HL-60 (cell line): ENCODE data around the gene MMP15.

Experiments
- POLR2AphosphoS5 ChIP-seq: IDR thresholded peaks from 2 replicates; pipeline ENCODE4 v1.6.1; 2012; ENCODE audit warnings: low read depth
- TF ChIP-seq, protein P1 (sequence below): IDR thresholded peaks from one replicate; pipeline ENCODE4 v1.5.1; 2011; ENCODE audit warnings: low read length, control low read depth, inconsistent platforms; ENCODE audit not compliant: insufficient read depth
- TF ChIP-seq, protein P2 (sequence below): IDR thresholded peaks from 2 replicates; pipeline ENCODE4 v1.6.1; 2012; ENCODE audit warnings: low read depth; ENCODE audit not compliant: insufficient replicate concordance

DNA sequence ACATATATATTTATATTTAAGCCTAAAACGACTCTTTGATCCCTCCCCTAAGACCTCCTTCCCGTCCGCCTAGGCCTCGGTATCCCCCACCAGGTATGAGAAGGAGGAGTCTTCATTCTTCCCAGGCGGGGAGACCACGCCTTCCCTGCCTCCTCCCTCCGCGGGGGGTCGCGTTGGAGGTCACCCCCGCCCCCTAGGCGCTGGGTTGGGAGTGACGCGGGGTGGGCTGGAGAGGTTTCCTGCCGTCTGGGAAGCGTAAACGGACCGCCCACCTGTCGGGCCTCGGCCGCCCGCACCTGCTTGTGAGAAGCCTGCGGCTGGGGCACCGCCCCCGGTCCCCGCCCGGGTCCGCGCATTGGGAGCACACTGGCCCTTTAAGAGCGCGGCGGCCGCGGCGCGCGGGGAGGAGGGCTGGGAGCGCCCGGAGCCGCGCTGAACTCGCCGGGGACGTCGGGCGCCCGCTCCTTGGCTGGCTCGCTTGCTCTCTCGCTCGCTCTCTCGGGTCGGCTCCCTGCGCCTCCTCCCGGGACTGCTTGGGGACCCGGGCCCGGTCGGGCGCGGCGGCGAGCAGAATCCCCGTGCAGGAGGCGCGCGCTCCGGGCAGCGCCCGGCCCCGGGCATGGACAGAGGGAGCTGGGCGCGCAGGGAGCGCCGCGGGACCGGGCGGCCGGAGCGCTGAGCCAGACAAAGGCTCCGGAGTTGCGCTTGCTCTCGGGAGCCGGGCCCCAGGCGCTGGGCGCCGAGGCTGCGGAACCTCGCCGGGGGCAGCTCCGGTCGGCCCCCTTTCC lies at the start of gene MMP15:
- TF ChIP-seq, protein P1, sequence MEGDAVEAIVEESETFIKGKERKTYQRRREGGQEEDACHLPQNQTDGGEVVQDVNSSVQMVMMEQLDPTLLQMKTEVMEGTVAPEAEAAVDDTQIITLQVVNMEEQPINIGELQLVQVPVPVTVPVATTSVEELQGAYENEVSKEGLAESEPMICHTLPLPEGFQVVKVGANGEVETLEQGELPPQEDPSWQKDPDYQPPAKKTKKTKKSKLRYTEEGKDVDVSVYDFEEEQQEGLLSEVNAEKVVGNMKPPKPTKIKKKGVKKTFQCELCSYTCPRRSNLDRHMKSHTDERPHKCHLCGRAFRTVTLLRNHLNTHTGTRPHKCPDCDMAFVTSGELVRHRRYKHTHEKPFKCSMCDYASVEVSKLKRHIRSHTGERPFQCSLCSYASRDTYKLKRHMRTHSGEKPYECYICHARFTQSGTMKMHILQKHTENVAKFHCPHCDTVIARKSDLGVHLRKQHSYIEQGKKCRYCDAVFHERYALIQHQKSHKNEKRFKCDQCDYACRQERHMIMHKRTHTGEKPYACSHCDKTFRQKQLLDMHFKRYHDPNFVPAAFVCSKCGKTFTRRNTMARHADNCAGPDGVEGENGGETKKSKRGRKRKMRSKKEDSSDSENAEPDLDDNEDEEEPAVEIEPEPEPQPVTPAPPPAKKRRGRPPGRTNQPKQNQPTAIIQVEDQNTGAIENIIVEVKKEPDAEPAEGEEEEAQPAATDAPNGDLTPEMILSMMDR, result no peak
- TF ChIP-seq, protein P2, sequence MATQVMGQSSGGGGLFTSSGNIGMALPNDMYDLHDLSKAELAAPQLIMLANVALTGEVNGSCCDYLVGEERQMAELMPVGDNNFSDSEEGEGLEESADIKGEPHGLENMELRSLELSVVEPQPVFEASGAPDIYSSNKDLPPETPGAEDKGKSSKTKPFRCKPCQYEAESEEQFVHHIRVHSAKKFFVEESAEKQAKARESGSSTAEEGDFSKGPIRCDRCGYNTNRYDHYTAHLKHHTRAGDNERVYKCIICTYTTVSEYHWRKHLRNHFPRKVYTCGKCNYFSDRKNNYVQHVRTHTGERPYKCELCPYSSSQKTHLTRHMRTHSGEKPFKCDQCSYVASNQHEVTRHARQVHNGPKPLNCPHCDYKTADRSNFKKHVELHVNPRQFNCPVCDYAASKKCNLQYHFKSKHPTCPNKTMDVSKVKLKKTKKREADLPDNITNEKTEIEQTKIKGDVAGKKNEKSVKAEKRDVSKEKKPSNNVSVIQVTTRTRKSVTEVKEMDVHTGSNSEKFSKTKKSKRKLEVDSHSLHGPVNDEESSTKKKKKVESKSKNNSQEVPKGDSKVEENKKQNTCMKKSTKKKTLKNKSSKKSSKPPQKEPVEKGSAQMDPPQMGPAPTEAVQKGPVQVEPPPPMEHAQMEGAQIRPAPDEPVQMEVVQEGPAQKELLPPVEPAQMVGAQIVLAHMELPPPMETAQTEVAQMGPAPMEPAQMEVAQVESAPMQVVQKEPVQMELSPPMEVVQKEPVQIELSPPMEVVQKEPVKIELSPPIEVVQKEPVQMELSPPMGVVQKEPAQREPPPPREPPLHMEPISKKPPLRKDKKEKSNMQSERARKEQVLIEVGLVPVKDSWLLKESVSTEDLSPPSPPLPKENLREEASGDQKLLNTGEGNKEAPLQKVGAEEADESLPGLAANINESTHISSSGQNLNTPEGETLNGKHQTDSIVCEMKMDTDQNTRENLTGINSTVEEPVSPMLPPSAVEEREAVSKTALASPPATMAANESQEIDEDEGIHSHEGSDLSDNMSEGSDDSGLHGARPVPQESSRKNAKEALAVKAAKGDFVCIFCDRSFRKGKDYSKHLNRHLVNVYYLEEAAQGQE, result no peak
- no peak for TF ChIP-seq POLR2AphosphoS5
